ENCODE data around the gene MGAT5B.

GRCh38 chr17:76897023-76897422 is 28.8 kb downstream of the MGAT5B start:
- TF ChIP-seq EZH2 (IDR thresholded peaks at IDR 0.05; ENCODE audit: low read length, missing control alignments): no peak
- no peak for TF ChIP-seq CTCF (conservative IDR thresholded peaks at IDR 0.05 in 1 of 2, IDR thresholded peaks at IDR 0.05 in 1 of 2; ENCODE audit: low read depth in 1 of 2, low read length in 2 of 2)

Data from fibroblast of lung (primary cell).